ENCODE measurements around the gene LRP2. TPM values are rescaled to one million over a fixed set of nuclear protein-coding genes. Genes with fewer than 3 reads are reported as not detected.

LRP2 gene
- total RNA-seq, 4 donors from 2014 or later = 154 to 310 (median 184) TPM

GRCh38 chr2:169087757-169088379 lies 274.5 kb downstream of the LRP2 start:
- H3K4me3 ChIP-seq (replicated peaks in 1 of 3) = no peak overlapping the region
- no peaks in the 10 kb centered on the region for H3K27me3 ChIP-seq
- no peak overlapping the region for H3K27ac ChIP-seq
- H3K9me3 ChIP-seq = no peaks in the 10 kb centered on the region
- intact Hi-C loops (cut with DNase I) = no loop called here
- TF ChIP-seq POLR2A (IDR thresholded peaks at IDR 0.05) (no peak), CTCF (IDR thresholded peaks at IDR 0.05) (no peak)
- no peaks in the 10 kb centered on the region for H3K36me3 ChIP-seq
- H3K4me1 ChIP-seq = no peaks in the 10 kb centered on the region
- WGBS, 2 donors = 67 to 86% methylated on average over 5 to 6 of the region's 6 CpGs
- no peak for DNase-seq

GRCh38 chr2:169086893-169087467 lies 275.4 kb downstream of the LRP2 start:
- no peaks in the 10 kb centered on the region for H3K4me1 ChIP-seq
- WGBS, 2 donors = 78 to 95% methylated on average over 3 of the region's 3 CpGs
- no peaks in the 10 kb centered on the region for H3K27me3 ChIP-seq
- no peak overlapping the region for H3K4me3 ChIP-seq (replicated peaks in 1 of 3)
- no peak overlapping the region for H3K27ac ChIP-seq
- H3K9me3 ChIP-seq = no peaks in the 10 kb centered on the region
- no peak for DNase-seq
- H3K36me3 ChIP-seq = no peaks in the 10 kb centered on the region
- TF ChIP-seq POLR2A (IDR thresholded peaks at IDR 0.05) = no peak
- TF ChIP-seq CTCF (IDR thresholded peaks at IDR 0.05) = no peak
- intact Hi-C loops (cut with DNase I) = no loop called here

- no peak overlapping the region for H3K4me3 ChIP-seq (replicated peaks in 1 of 3)
- no peaks in the 10 kb centered on the region for H3K9me3 ChIP-seq
- intact Hi-C loops (cut with DNase I) = no loop called here
- no peaks in the 10 kb centered on the region for H3K27me3 ChIP-seq
- no peak overlapping the region for H3K27ac ChIP-seq
- H3K4me1 ChIP-seq = no peaks in the 10 kb centered on the region
- DNase-seq = no peak
- 86 to 89% methylated on average over 4 of the region's 4 CpGs for WGBS, 2 donors
- no peaks in the 10 kb centered on the region for H3K36me3 ChIP-seq
- TF ChIP-seq POLR2A (IDR thresholded peaks at IDR 0.05) (no peak), CTCF (IDR thresholded peaks at IDR 0.05) (no peak)
Measured at GRCh38 chr2:169082995-169083394, 279.3 kb downstream of the LRP2 start.

GRCh38 chr2:169081551-169081950 lies 280.8 kb downstream of the LRP2 start:
- Histone ChIP-seq H3K27ac (no peak overlapping the region), H3K4me1 (no peaks in the 10 kb centered on the region), H3K4me3 (replicated peaks in 1 of 3) (no peak overlapping the region), H3K36me3 (no peaks in the 10 kb centered on the region), H3K9me3 (no peaks in the 10 kb centered on the region), H3K27me3 (no peaks in the 10 kb centered on the region)
- no peak for DNase-seq
- TF ChIP-seq POLR2A (IDR thresholded peaks at IDR 0.05) (no peak), CTCF (IDR thresholded peaks at IDR 0.05) (no peak)
- intact Hi-C loops (cut with DNase I) = no loop called here
- 86 to 89% methylated on average over 5 of the region's 5 CpGs for WGBS, 2 donors

- TF ChIP-seq CTCF (IDR thresholded peaks at IDR 0.05) (no peak), POLR2A (IDR thresholded peaks at IDR 0.05) (no peak)
- H3K4me1 ChIP-seq = no peaks in the 10 kb centered on the region
- no peak overlapping the region for H3K4me3 ChIP-seq (replicated peaks in 1 of 3)
- H3K36me3 ChIP-seq = no peaks in the 10 kb centered on the region
- intact Hi-C loops (cut with DNase I) = no loop called here
- WGBS, 2 donors = 93 to 100% methylated on average over 2 of the region's 2 CpGs
- H3K9me3 ChIP-seq = no peaks in the 10 kb centered on the region
- H3K27me3 ChIP-seq = no peaks in the 10 kb centered on the region
- DNase-seq = no peak
- no peak overlapping the region for H3K27ac ChIP-seq
Measured at GRCh38 chr2:169080250-169081069, 281.9 kb downstream of the LRP2 start.

All from thyroid gland (tissue), 4 donors.